Measurements from ENCODE around the gene CATSPERE.

CATSPERE gene

GRCh38 chr1:244615301-244615700 lies 154.2 kb downstream of the CATSPERE start:
- DNase-seq (ENCODE audit: low read depth in 4 of 4, low spot score in 1 of 4) = no peak

DNA sequence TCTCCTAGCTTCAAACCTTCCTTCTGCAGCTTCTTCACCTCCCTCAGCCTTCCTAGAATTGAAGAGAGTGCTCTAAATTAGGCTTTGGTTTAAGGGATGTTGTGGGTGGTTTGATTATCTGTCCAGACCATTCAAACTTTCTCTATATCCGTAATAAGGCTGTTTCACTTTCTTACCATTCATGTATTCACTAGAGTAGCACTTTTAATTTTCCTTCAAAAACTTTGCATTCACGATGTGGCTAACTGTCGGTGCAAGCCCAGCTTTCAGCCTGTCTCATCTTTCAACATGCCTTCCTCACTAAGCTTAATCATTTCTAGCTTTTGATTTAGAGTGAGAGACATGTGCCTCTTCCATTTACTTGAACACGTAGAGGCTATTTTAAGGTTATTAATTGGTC lies 165.6 kb downstream of the CATSPERE start:
- no peak for DNase-seq (ENCODE audit: low read depth in 4 of 4, low spot score in 1 of 4)

DNA sequence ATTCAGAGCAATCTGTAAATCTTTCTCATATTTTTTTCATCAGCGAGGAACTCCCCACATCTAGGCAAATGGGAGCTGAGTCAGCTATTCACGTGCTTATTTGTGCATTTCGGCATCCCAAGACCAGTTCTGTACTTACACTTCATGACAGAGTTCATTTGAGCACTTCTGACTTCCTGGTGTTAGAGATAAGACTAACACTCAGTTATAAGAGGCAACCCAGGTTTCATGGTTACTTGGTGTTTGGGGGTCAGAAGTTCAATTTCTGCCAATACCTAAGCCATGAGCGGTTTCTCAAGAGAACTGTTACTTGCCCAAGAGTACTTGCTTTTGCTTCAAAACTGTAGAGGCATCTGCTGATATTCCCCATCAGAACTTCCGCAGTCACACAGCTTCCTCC lies 167.7 kb downstream of the CATSPERE start:
- no peak for DNase-seq (ENCODE audit: low read depth in 4 of 4, low spot score in 1 of 4)

DNA sequence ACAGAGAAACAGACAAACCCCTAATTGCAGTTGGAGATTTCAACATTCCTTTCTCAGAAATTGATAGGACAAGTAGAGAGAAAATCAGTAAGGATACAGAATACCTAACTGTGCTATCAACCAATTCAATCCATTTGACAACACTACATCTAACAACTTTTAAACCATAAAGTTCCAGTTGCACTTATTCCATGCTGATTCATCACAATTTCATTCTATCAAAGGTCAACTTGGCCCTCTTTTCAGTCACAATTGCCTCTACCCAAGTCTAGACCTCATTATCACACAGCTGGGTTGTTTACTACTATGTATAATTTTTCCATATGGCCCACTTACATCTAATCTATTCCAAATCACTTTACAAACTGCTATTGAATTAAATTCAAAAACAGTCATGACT lies 172.1 kb downstream of the CATSPERE start:
- no peak for DNase-seq (ENCODE audit: low read depth in 4 of 4, low spot score in 1 of 4)

DNA sequence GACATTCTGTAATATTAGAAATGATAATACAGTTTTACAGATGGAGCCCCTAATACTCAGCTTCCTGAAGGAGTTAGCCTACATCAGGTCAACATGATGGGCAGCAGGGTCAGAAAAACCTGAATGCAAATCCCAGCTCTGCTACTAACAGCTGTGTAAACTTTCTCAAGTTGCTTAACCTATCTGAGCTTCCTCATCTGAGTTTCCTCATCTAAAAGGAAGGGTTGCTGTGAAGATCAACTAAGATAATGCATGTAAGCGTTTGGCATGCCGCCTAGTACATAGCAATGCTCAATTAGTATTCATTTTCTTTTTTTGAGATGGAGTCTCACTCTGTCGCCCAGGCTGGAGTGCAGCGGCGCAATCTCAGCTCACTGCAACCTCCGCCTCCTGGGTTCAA lies 173.5 kb downstream of the CATSPERE start:
- DNase-seq (ENCODE audit: low read depth in 4 of 4, low spot score in 1 of 4) = no peak

- no peak for DNase-seq (ENCODE audit: low read depth in 4 of 4, low spot score in 1 of 4)
Measured at GRCh38 chr1:244636488-244637259, 175.6 kb downstream of the CATSPERE start.

DNA sequence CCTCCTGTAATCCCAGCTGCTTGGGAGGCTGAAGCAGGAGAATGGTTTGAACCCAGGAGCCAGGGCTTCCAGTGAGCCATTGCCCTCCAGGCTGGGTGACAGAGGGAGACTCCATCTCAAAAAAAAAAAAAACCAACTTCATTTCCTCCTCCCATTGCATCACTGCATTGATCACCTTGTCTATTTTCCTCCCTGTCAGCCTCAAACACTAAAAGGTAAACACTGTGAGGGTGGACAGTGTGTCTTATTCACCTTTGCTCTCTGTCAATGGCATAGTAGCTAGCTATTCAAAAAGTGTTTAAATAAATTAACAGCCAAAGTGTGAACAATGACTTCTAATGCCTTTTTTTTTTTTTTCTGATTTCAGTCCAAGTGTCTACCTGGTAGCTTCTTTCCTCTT lies 178.5 kb downstream of the CATSPERE start:
- no peak for DNase-seq (ENCODE audit: low read depth in 4 of 4, low spot score in 1 of 4)

DNA sequence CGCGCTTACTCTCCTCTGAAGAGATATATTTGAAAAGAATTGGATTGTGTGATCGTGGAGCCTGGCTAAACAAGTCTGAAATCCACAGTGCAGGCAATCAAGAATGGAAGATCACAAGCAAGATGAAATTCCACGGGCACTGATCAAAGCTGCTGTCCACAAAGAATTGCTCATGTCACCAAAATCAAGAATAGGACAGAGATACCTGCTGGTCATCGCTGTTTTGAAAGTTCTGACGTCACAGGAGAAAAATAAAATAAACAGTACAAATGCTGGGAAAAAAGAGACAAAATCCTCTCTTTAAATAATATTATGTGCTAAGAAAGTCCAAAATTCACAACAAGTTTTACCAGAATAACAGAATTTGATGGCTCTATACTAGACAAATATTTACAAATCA lies 179.8 kb downstream of the CATSPERE start:
- no peak for DNase-seq (ENCODE audit: low read depth in 4 of 4, low spot score in 1 of 4)

DNA sequence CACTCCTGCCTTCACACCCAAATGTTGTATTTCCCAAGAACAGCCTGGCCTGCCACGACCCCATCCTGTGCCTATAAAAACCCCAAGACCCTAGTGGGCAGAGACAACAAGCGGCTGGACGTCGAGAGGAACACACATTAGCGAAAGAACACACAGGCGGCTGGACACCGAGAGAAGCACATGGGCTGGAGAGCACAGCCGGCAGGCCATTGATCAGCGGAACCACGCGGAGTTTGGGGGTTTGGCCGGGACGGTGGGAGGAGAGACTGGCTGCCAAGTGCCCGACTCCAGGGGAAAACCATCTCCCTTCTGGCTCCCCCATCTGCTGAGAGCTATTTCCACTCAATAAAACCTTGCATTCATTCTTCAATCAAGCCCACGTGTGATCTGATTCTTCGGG lies 181.5 kb downstream of the CATSPERE start:
- DNase-seq (ENCODE audit: low read depth in 4 of 4, low spot score in 1 of 4) = no peak

DNA sequence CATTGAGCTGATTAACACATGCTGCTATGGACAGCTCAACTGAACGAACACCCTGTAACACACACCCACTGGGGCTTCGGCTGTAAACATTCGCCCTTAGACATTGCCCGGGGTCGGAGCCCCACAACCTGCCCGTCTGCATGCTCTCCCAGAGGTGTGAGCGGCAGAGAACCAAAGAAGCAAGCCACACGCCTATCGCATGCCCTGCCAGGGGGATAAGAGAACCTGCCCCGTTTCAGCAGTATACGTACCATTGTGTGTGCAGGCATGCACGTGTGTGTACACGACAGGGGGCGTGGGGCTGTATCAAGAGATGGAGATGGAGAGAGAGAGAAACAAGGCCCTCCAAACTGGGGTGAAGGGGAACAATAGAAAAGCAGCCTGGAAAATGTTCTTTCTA lies 181.9 kb downstream of the CATSPERE start:
- DNase-seq (ENCODE audit: low read depth in 4 of 4, low spot score in 1 of 4) = no peak

GRCh38 chr1:244645414-244645813 lies 184.3 kb downstream of the CATSPERE start:
- no peak for DNase-seq (ENCODE audit: low read depth in 4 of 4, low spot score in 1 of 4)

- DNase-seq (ENCODE audit: low read depth in 4 of 4, low spot score in 1 of 4) = no peak
Measured at GRCh38 chr1:244645890-244646289, 184.8 kb downstream of the CATSPERE start.

GRCh38 chr1:244647819-244648218 lies 186.7 kb downstream of the CATSPERE start:
- no peak for DNase-seq (ENCODE audit: low read depth in 4 of 4, low spot score in 1 of 4)

GRCh38 chr1:244651956-244652622 lies 191.0 kb downstream of the CATSPERE start:
- no peak for DNase-seq (ENCODE audit: low read depth in 4 of 4, low spot score in 1 of 4)

DNA sequence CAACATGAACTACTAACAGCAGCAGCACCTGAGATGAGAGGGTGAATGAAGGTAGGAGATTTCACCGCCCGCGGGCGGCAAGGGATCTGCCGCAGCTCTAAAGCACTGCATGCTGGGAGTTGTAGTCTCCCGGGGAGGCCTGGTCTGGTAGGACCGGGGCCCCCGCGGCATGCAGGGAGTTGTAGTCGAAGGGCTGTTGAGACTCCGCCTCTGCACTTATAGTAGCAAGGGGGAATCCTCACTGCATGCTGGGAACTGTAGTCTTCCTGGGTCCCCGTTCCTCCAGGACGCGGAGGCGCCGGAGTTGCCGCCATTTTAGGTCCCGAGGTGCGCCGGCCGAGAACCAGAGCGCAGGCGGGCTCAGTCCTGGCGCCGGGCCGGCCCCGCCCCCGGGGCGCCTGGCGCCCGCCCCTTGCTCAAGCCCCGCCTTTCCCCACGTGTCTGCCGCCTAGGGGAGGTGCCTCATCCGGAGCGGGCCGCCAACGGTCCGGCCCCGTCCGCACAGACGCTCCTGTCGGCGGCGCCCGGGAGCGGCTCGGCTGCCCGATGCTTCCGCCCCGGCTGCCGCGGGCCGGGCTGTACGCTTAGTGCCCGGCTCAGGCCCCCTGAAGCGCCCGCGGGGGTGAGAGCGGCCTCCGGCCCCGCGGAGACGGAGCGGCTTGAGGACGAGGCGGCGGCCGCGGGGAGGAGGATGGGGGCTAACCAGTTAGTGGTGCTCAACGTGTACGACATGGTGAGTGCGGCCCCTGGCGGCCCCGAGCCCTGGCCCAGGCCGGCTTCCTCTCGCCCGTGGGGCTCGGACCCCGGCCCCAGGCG lies 191.8 kb downstream of the CATSPERE start, which contains the start of gene DESI2:
Gene DESI2, plus strand, starts transcription at position 504 of the 816 bp plus-strand sequence. Its CDS starts 188 bp downstream, at position 692.
- DNase-seq (ENCODE audit: low read depth in 4 of 4, low spot score in 1 of 4) = peak; percentile 91 to 95 (median 93)

DNA sequence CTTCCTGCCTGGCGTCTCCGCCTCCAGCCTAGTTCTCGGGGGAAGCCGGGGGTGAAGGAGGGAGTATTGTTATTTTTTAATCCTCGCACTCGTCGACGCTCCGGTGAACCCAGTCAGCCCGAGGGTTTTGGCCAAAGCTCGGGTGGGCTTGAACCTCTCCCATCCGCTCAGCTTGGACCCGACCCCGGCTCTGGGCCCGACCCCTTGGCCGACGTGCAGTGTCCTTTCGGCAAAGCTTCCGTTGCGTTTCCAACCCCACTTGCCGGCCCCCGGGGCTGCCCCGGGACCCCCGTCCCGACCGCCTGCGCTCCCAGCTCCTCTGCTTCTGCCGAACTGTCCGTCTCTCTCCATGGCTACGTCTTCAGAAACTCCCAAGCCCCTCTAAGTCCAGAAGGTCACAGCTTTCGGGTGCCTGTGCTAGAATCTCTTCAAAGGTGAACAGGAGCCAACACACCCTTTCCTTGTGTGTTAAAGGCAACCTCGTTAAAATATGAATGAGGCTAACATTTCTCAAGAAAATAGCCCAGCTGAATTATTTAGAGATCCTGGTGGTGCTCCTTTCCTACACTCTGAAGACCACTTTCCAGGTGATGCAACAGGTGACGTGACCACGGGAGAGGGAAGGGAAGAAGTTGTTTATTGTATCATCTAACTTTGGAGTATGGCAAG lies 192.5 kb downstream of the CATSPERE start:
- DNase-seq (ENCODE audit: low read depth in 4 of 4, low spot score in 1 of 4) = no peak

DNA sequence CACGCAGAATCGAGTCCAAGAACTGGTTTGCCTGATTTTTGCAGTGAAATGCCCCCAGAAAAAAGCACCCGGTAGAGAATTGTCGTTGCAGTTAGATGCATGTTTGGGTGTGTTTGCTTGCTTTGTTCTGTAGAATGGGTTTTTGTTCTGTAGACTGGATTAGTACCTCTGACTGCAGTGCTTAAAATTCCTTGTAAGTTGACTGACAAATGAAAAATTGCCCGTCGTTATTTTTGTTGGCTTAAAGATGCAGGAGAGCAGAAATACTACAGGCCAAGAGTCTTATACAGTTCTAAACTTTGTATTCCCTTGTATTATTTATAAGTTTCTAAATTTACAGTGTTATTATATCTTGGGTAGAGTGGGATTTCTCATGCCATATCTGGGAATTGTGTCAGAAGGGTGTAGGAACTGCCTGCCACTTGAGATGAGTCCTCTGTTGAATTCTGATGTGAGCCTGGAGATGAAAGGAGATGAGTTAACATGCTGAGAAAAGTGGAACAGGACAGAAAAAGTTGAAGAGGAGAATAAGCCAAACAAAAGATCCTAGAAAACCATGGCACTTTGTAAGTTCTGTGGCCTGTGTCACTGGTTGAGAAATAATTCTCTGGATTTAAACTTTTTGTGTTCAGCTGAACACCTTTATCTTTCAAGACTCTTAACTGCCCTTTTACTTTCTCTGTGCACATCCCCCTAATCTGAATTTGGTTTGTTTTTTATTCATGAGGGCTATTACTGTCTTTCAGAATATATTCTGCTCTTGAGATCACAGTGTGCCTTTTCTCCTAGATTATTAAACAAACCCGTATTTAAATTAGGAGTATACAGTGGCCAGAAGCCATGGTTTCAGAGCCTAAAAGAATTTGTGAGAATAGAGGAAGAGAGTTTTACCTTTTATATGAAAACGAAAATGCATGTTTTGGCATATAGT lies 193.3 kb downstream of the CATSPERE start:
- no peak for DNase-seq (ENCODE audit: low read depth in 4 of 4, low spot score in 1 of 4)

- DNase-seq (ENCODE audit: low read depth in 4 of 4, low spot score in 1 of 4) = no peak
Measured at GRCh38 chr1:244655186-244655585, 194.1 kb downstream of the CATSPERE start.

- DNase-seq (ENCODE audit: low read depth in 4 of 4, low spot score in 1 of 4) = no peak
Measured at GRCh38 chr1:244657421-244657820, 196.3 kb downstream of the CATSPERE start.

DNA sequence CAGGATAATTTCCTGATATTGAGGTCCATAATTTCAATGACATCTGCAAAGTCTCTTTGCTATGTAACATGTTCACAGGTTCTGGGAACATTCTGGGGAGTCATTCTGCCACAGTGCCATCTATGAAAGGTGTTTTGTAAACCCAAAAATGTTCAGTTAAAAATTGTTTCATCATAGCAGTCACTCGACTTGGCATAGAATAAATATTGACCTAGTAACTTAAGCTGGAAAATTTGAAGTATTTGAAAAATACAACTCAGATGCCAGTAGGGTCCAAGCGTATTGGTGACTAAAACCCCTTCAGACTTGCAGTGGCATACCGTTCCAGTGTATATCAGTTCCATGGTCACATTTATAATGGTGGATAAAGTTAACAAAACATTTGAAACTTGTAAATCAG lies 198.6 kb downstream of the CATSPERE start:
- DNase-seq (ENCODE audit: low read depth in 4 of 4, low spot score in 1 of 4) = no peak

All from stimulated activated CD4-positive, alpha-beta T cell treated with anti-CD3 and anti-CD28 coated beads, Interleukin-1b, Interleukin-23, amount 100 ng/mL, for 24 hours (primary cell).